GM19438 (cell line): Measurements from ENCODE around the gene PAMR1.

ENCODE experiments used
- ATAC-seq: cut with Tn5 transposase; IDR thresholded peaks from one replicate; pipeline ENCODE4 v1.9.1; 2021; ENCODE audit warnings: low read depth; ENCODE audit not compliant: unreplicated experiment

PAMR1 gene

GRCh38 chr11:35407041-35407440 is 118.4 kb downstream of the PAMR1 start:
- ATAC-seq, result no peak

DNA sequence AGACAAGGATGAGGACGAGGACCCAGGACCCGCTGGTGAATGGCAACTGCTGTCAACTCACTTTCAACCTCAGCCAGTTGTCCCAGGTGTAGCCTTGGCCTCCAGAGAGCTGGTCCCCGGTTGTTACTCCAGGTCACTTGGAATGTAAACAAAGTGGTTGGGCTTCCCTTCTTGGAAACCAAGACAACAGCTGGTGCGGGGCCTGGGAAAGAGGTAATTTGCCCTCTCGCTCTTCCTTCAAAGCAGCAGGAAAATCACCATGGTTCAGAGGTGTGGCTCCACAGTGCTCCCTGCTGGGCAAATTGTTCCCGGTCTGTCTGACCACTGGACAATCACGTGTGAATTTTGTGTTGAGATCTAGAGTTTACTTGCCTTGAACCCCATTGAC is 121.0 kb downstream of the PAMR1 start:
- no peak for ATAC-seq

DNA sequence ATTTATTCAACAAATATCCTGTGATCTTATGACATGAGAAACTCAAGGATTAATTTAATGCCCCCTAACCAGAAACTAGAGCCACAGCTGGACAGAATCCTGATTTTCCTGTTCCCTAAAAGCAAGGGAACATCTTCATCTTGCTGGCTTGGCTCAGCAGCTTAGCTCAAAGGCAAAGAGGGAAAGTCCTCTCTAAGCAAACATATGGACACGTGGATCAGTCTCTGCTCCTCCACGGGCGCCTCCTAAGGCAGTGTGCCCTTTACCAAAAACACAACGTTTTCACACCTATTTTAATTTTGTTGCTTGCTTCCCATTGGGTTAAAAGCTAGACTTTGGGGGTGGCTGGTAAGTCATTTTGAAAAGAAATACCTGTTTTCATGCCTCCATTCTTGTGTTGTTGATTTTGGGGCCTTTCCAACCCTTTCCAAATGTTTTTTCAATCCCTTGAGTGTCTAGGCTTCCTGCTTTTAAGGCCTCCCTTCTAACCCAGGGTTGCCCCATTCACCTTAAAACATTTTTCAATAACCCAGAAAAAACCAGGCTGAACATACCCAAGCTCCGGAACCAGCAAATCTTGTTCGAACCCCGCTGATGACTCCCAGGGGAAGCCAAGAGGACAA is 121.5 kb downstream of the PAMR1 start:
- no peak for ATAC-seq

DNA sequence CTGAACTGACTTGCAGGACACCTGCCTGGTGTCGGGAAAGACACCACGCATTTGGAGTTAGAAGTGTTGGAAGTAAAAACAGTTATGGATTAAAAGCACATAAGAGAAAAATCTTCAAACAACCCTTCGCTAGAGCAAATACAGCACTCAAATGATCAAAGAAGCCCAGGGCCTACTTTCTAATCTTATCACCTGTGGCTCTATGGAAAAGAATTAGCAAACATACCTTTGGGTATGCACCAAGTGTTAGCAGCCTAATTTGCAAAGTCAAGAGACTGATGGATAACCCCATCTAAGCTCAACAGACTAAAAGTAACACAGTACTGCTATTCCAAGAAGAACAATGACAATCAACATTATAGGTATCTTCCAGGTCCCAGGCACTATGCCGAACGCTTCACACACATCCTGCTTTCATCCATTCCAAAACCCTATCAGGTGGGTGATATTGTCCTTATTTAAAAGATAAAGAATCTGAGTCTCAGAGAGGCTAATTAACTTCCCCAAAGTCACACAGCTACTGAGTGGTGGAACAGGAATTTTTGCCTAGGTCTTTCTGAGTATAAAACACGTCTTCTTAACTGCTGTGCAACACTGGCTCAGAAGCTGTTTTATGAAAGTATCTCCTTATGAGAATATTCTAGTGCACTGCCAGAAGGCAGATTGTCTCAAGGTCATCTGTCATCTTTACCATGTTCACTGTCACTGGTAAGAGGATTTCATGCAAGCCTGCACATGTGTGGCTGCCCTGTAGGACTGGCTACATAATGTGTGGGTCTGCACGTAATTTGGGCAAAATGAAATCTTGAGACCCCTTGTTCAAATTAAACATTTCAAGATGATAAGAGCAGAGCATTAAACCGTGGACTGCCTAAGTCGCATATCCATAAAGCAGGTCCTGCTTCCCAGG is 122.4 kb downstream of the PAMR1 start:
- no peak for ATAC-seq

- ATAC-seq, result no peak
Observed at GRCh38 chr11:35398881-35399280, 126.5 kb downstream of the PAMR1 start.

DNA sequence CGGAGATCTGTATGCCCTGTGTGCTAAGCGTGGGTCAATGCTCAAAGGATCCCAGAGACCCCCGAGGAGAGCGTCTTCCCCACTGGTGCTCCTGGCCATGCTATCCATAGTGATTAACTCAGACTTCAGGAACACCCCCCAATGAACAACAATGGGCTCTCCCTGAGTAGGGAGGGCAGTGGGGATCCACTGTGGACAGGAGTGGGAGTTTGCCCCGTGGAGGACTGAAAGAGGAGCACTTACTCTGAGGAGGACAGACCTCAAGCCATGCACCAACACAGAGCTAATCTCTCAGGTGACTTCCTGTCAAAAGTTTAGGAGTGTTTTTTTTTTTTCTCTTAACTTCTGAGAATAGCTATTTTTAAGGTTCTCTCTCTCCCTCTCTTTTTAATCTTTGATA is 130.5 kb downstream of the PAMR1 start:
- ATAC-seq, result no peak

DNA sequence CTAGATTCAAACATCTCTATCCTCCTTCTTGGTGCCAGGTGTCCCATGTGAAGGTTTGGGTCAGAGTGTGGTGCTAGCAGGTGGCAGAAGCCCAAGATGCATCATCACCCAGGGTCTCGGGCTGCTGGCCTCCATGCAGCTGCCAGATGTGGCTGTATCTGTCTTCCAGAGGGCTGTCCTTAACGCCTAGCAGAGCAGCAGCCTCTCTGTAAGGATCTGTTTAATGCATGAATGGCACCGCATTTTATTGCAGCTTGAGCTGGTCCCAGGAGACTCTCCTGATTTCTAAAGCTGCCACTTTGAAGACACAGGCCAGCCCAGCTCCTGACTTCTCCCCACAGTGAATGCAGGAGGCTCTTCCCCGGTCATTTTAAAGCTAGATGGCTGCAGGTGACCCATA is 132.3 kb downstream of the PAMR1 start:
- ATAC-seq, result no peak

DNA sequence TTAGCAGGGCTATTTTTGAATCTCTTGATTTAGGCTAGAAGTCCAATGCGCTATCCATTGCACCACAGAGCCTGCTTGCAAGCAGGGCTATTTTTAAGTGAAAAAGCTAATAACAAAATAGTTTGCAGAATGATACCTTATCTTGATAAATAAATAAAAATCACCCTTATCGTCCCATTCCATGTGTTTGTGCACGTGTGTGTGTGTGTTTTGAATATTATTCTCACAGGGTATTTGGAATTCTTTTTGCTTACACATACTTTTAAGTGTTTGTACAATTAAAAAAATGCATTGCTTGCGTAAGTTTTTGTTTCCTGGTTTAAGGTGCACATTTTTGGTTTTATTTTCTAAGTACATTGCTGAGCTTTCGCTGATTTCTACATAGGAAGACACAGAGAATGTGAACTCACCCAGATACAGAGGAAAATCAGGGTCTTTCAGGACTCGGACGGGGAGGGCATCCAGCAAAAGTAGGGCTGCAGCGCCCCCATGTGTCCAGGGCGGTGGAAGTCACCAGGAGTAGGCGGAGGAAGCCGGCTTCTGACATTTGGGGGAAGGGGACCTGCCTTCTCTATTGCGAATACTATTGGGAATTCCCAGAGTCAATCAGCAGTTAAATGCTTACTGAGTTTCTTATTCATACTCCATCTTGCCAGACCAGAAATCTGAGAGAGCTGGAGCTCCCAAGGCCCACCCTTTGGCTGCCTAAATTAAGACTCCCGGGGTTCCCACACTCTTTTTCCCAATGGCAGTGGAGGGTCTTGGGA is 133.3 kb downstream of the PAMR1 start:
- ATAC-seq, result no peak

DNA sequence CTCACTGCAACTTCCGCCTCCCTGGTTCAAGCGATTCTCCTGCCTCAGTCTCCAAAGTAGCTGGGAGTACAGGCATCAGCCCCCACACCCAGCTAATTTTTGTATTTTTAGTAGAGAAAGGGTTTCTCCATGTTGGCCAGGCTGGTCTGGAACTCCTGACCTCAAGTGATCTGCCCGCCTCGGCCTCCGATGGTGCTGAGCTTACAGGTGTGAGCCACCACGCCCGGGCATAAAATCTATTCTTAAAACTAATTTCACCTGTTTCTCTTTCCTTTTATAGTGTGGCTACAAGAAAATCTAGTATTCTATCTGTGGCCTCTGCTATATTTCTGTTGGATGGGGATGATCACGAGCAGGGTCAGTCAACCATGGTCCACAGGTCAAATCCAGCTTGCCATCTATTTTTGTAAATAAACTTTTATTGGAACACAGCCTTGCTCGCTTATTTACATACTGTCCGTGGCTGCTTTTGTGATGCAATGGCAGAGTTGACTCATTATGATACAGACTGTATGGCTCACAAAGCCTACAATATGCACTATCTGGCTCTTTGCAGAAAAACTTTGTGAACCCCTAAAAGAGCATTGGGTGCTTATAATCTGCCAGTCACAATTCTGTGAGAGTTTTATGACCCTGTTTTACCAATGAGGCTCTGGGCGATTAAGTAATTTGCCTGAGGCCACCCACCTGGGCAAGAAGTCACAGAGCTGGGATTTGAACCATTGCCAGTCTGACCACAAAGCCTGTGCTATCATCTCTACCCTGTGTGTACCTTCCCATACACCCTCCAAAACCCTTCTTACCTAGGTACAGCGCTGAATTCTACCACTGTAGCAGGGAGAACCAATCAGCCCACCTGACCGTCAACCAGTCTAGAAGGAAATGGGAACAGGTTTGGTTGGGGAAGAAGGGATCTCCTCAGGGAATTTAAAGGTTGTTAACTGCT is 134.4 kb downstream of the PAMR1 start:
- ATAC-seq, result peak; percentile 90

- no peak for ATAC-seq
Observed at GRCh38 chr11:35389897-35390465, 135.4 kb downstream of the PAMR1 start.

- ATAC-seq, result no peak
Observed at GRCh38 chr11:35389112-35389511, 136.3 kb downstream of the PAMR1 start.

DNA sequence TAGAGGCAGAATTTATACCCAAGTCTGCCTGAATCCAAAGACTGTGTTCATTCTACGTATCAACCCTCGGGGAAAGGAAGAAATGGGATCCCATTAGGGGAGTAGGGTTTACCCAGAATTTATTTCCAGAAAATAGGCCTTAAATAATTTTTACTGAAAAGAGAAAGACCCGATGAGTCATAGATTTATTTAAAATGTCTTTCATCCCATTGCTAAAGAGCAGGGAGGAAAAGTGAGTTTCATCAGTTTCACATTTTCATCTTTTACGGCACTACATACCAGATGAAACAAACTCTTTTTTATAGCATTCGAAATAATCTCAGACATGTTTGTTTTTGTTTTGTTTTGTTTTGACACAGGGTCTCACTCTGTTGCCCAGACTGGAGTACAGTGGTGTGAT is 137.4 kb downstream of the PAMR1 start:
- ATAC-seq, result no peak

- no peak for ATAC-seq
Observed at GRCh38 chr11:35387111-35387982, 138.1 kb downstream of the PAMR1 start.

- ATAC-seq, result no peak
Observed at GRCh38 chr11:35383953-35384352, 141.5 kb downstream of the PAMR1 start.
